Liver (tissue), 9 donors: ENCODE measurements around the gene ATAD5. TPM values are rescaled to one million over a fixed set of nuclear protein-coding genes. Genes with fewer than 3 reads are reported as not detected.
"Not testable (repeated sequence)": the region's sequence is repeated elsewhere in the genome, so short reads cannot be mapped to it uniquely, and the experiment has no call there.

Source experiments
- DNase-seq: peaks from one replicate; pipeline ENCODE4 v3.0.0-alpha.2; 2017; ENCODE audit warnings: low spot score
- H3K27ac ChIP-seq, 2 donors: one replicate each; pipeline ENCODE4 v1.7.0; 2013; ENCODE audit warnings: inconsistent platforms in 2 of 2, low read length in 2 of 2, control low read depth in 1 of 2, low read depth in 1 of 2, mild to moderate bottlenecking in 1 of 2
- H3K27me3 ChIP-seq, 4 donors: one replicate each; pipeline versions ENCODE4 v1.6.1 to v1.7.0; 2013; ENCODE audit warnings: low read length in 3 of 4, inconsistent platforms in 1 of 4, mild to moderate bottlenecking in 1 of 4, moderate library complexity in 1 of 4; ENCODE audit not compliant: control insufficient read depth in 4 of 4, insufficient read depth in 4 of 4
- H3K36me3 ChIP-seq, 4 donors: one replicate each; pipeline versions ENCODE4 v1.6.1 to v1.7.0; 2013; ENCODE audit warnings: low read length in 3 of 4, mild to moderate bottlenecking in 3 of 4, low read depth in 1 of 4, moderate library complexity in 1 of 4; ENCODE audit not compliant: control insufficient read depth in 4 of 4, insufficient read depth in 3 of 4
- H3K4me1 ChIP-seq, 4 donors: one replicate each; pipeline versions ENCODE4 v1.6.1 to v1.7.0; 2013; ENCODE audit warnings: low read length in 3 of 4, mild to moderate bottlenecking in 3 of 4, moderate library complexity in 1 of 4; ENCODE audit not compliant: control insufficient read depth in 4 of 4, insufficient read depth in 4 of 4
- H3K4me3 ChIP-seq, 3 donors: one replicate each; pipeline versions ENCODE4 v1.6.1 to v1.7.0; 2013; ENCODE audit warnings: low read length in 3 of 3, control low read depth in 1 of 3, low read depth in 1 of 3, mild to moderate bottlenecking in 1 of 3
- H3K9ac ChIP-seq, 2 donors: one replicate each; pipeline ENCODE4 v1.7.0; 2013; ENCODE audit warnings: low read length in 2 of 2, mild to moderate bottlenecking in 2 of 2, moderate library complexity in 2 of 2, control low read depth in 1 of 2, low read depth in 1 of 2
- H3K9me3 ChIP-seq, 4 donors: one replicate each; pipeline versions ENCODE4 v1.6.1 to v1.7.0; 2013; ENCODE audit warnings: low read length in 3 of 4; ENCODE audit not compliant: control insufficient read depth in 4 of 4
- EGR1 ChIP-seq, 2 donors: IDR thresholded peaks; 2 replicates each; pipeline ENCODE4 v1.6.1; 2016 to 2018; ENCODE audit warnings: antibody characterized with exemption in 2 of 2, low read depth in 2 of 2
- FOXA1 ChIP-seq: IDR thresholded peaks from 2 replicates; pipeline ENCODE4 v1.6.1; 2016; ENCODE audit warnings: antibody characterized with exemption
- FOXA2 ChIP-seq: IDR thresholded peaks from 2 replicates; pipeline ENCODE4 v1.6.1; 2016; ENCODE audit warnings: antibody characterized with exemption
- GABPA ChIP-seq, 2 donors: IDR thresholded peaks in 1 of 2; conservative IDR thresholded peaks in 1 of 2; 2 replicates each; pipeline ENCODE4 v1.6.1; 2016; ENCODE audit warnings: antibody characterized with exemption in 2 of 2, mild to moderate bottlenecking in 1 of 2, moderate library complexity in 1 of 2
- HNF4A ChIP-seq, 2 donors: conservative IDR thresholded peaks; 2 replicates each; pipeline ENCODE4 v1.6.1; 2016; ENCODE audit warnings: antibody characterized with exemption in 2 of 2, mild to moderate bottlenecking in 2 of 2
- HNF4G ChIP-seq: IDR thresholded peaks from 2 replicates; pipeline ENCODE4 v1.6.1; 2016; ENCODE audit warnings: antibody characterized with exemption
- JUND ChIP-seq, 2 donors: IDR thresholded peaks; 2 replicates each; pipeline ENCODE4 v1.6.1; 2016; ENCODE audit warnings: antibody characterized with exemption in 2 of 2
- MAX ChIP-seq: IDR thresholded peaks from 2 replicates; pipeline ENCODE4 v1.6.1; 2016; ENCODE audit warnings: antibody characterized with exemption
- NR2F2 ChIP-seq: IDR thresholded peaks from 2 replicates; pipeline ENCODE4 v1.6.1; 2016; ENCODE audit warnings: antibody characterized with exemption
- RAD21 ChIP-seq, 2 donors: IDR thresholded peaks; 2 replicates each; pipeline ENCODE4 v1.6.1; 2016; ENCODE audit warnings: antibody characterized with exemption in 2 of 2, mild to moderate bottlenecking in 2 of 2
- RXRA ChIP-seq, 2 donors: IDR thresholded peaks; 2 replicates each; pipeline ENCODE4 v1.6.1; 2017 to 2018; ENCODE audit warnings: antibody characterized with exemption in 2 of 2, mild to moderate bottlenecking in 1 of 2
- SP1 ChIP-seq: IDR thresholded peaks from 2 replicates; pipeline ENCODE4 v1.6.1; 2018; ENCODE audit warnings: antibody characterized with exemption, mild to moderate bottlenecking
- TAF1 ChIP-seq: conservative IDR thresholded peaks from 2 replicates; pipeline ENCODE4 v1.6.1; 2016; ENCODE audit warnings: antibody characterized with exemption, mild to moderate bottlenecking
- YY1 ChIP-seq: IDR thresholded peaks from 2 replicates; pipeline ENCODE4 v1.6.1; 2016; ENCODE audit warnings: antibody characterized with exemption, mild to moderate bottlenecking
- WGBS: extraction: QIAGEN DNeasy Blood & Tissue Kit; methylation state at CpG from one replicate; pipeline ENCODE4 v1.1.7; 2013; 5-methylcytosine and 5-hydroxymethylcytosine counted together
- polyA plus RNA-seq, 2 donors: library from polyadenylated mRNA; stranded (reverse) in 1 of 2; unstranded in 1 of 2; fragments of 200-250 nt in 1 of 2; fragments of >200 nt in 1 of 2; fragmentation: Nextera tagmentation in 1 of 2; extraction: Ambion mirVana in 1 of 2; gene quantifications; one replicate each; pipeline versions ENCODE4 v1.2.1 to v1.2.3, GENCODE V29; 2013 to 2015
- total RNA-seq, 2 donors: library from RNA; depleted of rRNA; stranded (reverse); fragments of >200 nt; gene quantifications; one replicate each; pipeline ENCODE4 v1.2.3, GENCODE V29; 2014
- TF ChIP-seq, protein P1 (sequence below): IDR thresholded peaks from 2 replicates; pipeline ENCODE4 v1.6.1; 2016; ENCODE audit warnings: antibody characterized with exemption
- TF ChIP-seq, protein P2 (sequence below): fragments of 150-350 bp; IDR thresholded peaks from 2 replicates; pipeline ENCODE4 v1.5.1; 2017; ENCODE audit warnings: improper control_type of control experiment, low read depth, low read length; ENCODE audit not compliant: missing input control
- TF ChIP-seq, protein P3 (sequence below): IDR thresholded peaks from 2 replicates; pipeline ENCODE4 v1.6.1; 2016; ENCODE audit warnings: antibody characterized with exemption
- donor health status: healthy.
- donor health status: healthy.
- donor health status: healthy.
- donor health status: healthy.
- donor health status: healthy.

Gene ATAD5
- total and polyA plus RNA-seq, 4 donors, result 0.15 to 10.6 (median 0.52) TPM

DNA sequence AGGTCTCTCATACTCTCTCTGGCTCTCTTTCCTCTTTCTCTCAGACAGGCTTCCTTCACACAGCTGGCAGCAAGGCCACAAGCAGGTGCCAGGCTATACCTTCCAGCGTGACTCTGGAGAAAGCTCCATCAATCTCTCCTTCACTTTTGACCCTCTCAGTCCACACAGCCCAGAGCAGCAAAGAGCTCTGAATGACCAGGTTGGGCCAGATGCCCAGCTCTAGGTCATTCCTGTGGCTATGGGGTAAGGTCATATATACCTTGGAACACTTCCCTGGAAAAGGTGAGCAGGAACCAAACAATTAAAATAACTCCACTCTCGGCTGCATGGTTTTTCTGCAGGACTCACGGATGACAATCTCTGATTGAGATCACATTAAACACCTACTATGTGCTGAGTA, 98.7 kb downstream of the ATAD5 start:
- 51% methylated on average over 3 of the region's 3 CpGs for WGBS

GRCh38 chr17:30931582-30931981, 99.8 kb downstream of the ATAD5 start:
- not testable (repeated sequence) for H3K27ac ChIP-seq, DNase-seq, H3K9ac ChIP-seq, H3K4me1 ChIP-seq, H3K27me3 ChIP-seq, H3K36me3 ChIP-seq, H3K9me3 ChIP-seq, H3K4me3 ChIP-seq
- 95% methylated on average over 8 of the region's 8 CpGs for WGBS

More for the DNA sequence above, 98.7 kb downstream of the ATAD5 start:
- H3K4me1 ChIP-seq, result no peaks in the 10 kb centered on the region
- no peaks in the 10 kb centered on the region for H3K9me3 ChIP-seq
- no peak overlapping the region for H3K27ac ChIP-seq
- H3K4me3 ChIP-seq, result no peak overlapping the region
- no peak for DNase-seq
- no peaks in the 10 kb centered on the region for H3K27me3 ChIP-seq
- TF ChIP-seq TAF1 (no peak), SP1 (no peak), HNF4G (no peak), RXRA (IDR thresholded peaks at IDR 0.05) (no peak), YY1 (no peak), JUND (IDR thresholded peaks at IDR 0.05) (no peak), RAD21 (IDR thresholded peaks at IDR 0.05) (no peak), FOXA1 (no peak), FOXA2 (no peak), GABPA (IDR thresholded peaks at IDR 0.05 in 1 of 2, conservative IDR thresholded peaks at IDR 0.05 in 1 of 2) (no peak), EGR1 (IDR thresholded peaks at IDR 0.05; ENCODE audit: low read depth in 2 of 2) (no peak), NR2F2 (no peak), MAX (no peak)
- TF ChIP-seq, protein P1, sequence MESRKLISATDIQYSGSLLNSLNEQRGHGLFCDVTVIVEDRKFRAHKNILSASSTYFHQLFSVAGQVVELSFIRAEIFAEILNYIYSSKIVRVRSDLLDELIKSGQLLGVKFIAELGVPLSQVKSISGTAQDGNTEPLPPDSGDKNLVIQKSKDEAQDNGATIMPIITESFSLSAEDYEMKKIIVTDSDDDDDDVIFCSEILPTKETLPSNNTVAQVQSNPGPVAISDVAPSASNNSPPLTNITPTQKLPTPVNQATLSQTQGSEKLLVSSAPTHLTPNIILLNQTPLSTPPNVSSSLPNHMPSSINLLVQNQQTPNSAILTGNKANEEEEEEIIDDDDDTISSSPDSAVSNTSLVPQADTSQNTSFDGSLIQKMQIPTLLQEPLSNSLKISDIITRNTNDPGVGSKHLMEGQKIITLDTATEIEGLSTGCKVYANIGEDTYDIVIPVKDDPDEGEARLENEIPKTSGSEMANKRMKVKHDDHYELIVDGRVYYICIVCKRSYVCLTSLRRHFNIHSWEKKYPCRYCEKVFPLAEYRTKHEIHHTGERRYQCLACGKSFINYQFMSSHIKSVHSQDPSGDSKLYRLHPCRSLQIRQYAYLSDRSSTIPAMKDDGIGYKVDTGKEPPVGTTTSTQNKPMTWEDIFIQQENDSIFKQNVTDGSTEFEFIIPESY, result no peak
- TF ChIP-seq, protein P2, sequence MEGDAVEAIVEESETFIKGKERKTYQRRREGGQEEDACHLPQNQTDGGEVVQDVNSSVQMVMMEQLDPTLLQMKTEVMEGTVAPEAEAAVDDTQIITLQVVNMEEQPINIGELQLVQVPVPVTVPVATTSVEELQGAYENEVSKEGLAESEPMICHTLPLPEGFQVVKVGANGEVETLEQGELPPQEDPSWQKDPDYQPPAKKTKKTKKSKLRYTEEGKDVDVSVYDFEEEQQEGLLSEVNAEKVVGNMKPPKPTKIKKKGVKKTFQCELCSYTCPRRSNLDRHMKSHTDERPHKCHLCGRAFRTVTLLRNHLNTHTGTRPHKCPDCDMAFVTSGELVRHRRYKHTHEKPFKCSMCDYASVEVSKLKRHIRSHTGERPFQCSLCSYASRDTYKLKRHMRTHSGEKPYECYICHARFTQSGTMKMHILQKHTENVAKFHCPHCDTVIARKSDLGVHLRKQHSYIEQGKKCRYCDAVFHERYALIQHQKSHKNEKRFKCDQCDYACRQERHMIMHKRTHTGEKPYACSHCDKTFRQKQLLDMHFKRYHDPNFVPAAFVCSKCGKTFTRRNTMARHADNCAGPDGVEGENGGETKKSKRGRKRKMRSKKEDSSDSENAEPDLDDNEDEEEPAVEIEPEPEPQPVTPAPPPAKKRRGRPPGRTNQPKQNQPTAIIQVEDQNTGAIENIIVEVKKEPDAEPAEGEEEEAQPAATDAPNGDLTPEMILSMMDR, result no peak
- H3K9ac ChIP-seq, result no peak overlapping the region
- H3K36me3 ChIP-seq, result peaks cover 0 to 2% (median 0%) of the 10 kb centered on the region in 4 donors

DNA sequence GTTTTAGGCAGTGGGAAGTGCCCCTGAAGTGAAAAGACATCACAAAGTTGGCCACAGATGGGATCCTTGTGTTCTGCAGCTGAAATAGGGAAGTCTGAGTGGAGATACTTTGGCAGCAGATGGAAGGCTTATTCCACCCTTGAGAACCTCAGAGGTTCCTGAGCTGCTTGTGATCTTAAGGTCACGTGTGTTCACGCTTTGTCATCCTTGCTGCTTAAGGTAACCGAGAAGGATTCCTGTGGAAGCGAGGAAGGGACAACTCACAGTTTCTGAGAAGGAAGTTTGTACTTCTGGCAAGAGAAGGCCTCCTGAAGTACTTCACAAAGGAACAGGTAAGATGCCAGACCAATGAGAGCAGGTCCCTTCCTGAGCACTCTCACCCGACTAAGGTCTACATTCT, 102.2 kb downstream of the ATAD5 start:
- 73% methylated on average over 5 of the region's 5 CpGs for WGBS
- H3K4me1 ChIP-seq, result no peaks in the 10 kb centered on the region
- no peak overlapping the region for H3K4me3 ChIP-seq
- no peaks in the 10 kb centered on the region for H3K9me3 ChIP-seq
- H3K36me3 ChIP-seq, result peaks cover 0 to 3% (median 0%) of the 10 kb centered on the region in 4 donors
- H3K27me3 ChIP-seq, result no peaks in the 10 kb centered on the region
- no peak overlapping the region for H3K9ac ChIP-seq
- no peak for DNase-seq
- no peak overlapping the region for H3K27ac ChIP-seq
- TF ChIP-seq GABPA (IDR thresholded peaks at IDR 0.05 in 1 of 2, conservative IDR thresholded peaks at IDR 0.05 in 1 of 2), result no peak
- TF ChIP-seq, protein P3, sequence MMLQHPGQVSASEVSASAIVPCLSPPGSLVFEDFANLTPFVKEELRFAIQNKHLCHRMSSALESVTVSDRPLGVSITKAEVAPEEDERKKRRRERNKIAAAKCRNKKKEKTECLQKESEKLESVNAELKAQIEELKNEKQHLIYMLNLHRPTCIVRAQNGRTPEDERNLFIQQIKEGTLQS, result no peak
- TF ChIP-seq, protein P1, result no peak
- TF ChIP-seq YY1, result no peak
- TF ChIP-seq RAD21 (IDR thresholded peaks at IDR 0.05), result no peak
- no peak for TF ChIP-seq RXRA (IDR thresholded peaks at IDR 0.05)
- no peak for TF ChIP-seq HNF4G
- TF ChIP-seq HNF4A (conservative IDR thresholded peaks at IDR 0.05), result no peak
- TF ChIP-seq, protein P2, result no peak
- no peak for TF ChIP-seq EGR1 (IDR thresholded peaks at IDR 0.05; ENCODE audit: low read depth in 2 of 2)
- no peak for TF ChIP-seq MAX
- no peak for TF ChIP-seq TAF1
